Trophoblast cell (in vitro differentiated cells and primary cell): Measurements from ENCODE around the gene STPG4.

Experiments
- DNase-seq, 2 donors: peaks; one replicate each; pipeline ENCODE4 v3.0.0-alpha.2; 2016
- H2AFZ ChIP-seq: 2 replicates; pipeline ENCODE4 v1.6.1; 2013; ENCODE audit warnings: low read length, moderate library complexity, mild to moderate bottlenecking; ENCODE audit not compliant: insufficient read depth, poor library complexity
- H2AK5ac ChIP-seq: 2 replicates; pipeline ENCODE4 v1.6.1; 2013; ENCODE audit warnings: mild to moderate bottlenecking, low read length
- H2BK120ac ChIP-seq: 2 replicates; pipeline ENCODE4 v1.6.1; 2013; ENCODE audit warnings: low read length, mild to moderate bottlenecking, moderate library complexity; ENCODE audit not compliant: insufficient read depth, poor library complexity
- H2BK12ac ChIP-seq: 2 replicates; pipeline ENCODE4 v1.6.1; 2013; ENCODE audit warnings: mild to moderate bottlenecking, low read length, moderate library complexity
- H2BK5ac ChIP-seq: 2 replicates; pipeline ENCODE4 v1.6.1; 2013; ENCODE audit warnings: low read length, low read depth, moderate library complexity, mild to moderate bottlenecking; ENCODE audit not compliant: poor library complexity
- H3K14ac ChIP-seq: 2 replicates; pipeline ENCODE4 v1.6.1; 2013; ENCODE audit warnings: mild to moderate bottlenecking, low read length
- H3K18ac ChIP-seq: 2 replicates; pipeline ENCODE4 v1.6.1; 2013; ENCODE audit warnings: mild to moderate bottlenecking, low read length
- H3K23ac ChIP-seq: 2 replicates; pipeline ENCODE4 v1.6.1; 2013; ENCODE audit warnings: low read length
- H3K27ac ChIP-seq: 2 replicates; pipeline ENCODE4 v1.5.1; 2013; ENCODE audit warnings: low read depth, mild to moderate bottlenecking, inconsistent platforms, low read length, moderate library complexity
- H3K27me3 ChIP-seq: 2 replicates; pipeline ENCODE4 v1.6.1; 2013; ENCODE audit warnings: inconsistent platforms, mild to moderate bottlenecking, low read length, moderate library complexity; ENCODE audit not compliant: insufficient read depth
- H3K36me3 ChIP-seq, 2 experiments: 1 replicate in 1 of 2; 2 replicates in 1 of 2; pipeline ENCODE4 v1.6.1; 2013; ENCODE audit warnings: low read length in 2 of 2, mild to moderate bottlenecking in 2 of 2, moderate library complexity in 1 of 2; ENCODE audit not compliant: insufficient read depth in 2 of 2, control insufficient read depth in 1 of 2
- H3K4ac ChIP-seq: 2 replicates; pipeline ENCODE4 v1.6.1; 2013; ENCODE audit warnings: low read depth, mild to moderate bottlenecking, low read length, moderate library complexity
- H3K4me1 ChIP-seq, 2 experiments: 1 replicate in 1 of 2; 2 replicates in 1 of 2; pipeline ENCODE4 v1.6.1; 2013; ENCODE audit warnings: low read length in 2 of 2, mild to moderate bottlenecking in 2 of 2, moderate library complexity in 1 of 2; ENCODE audit not compliant: insufficient read depth in 2 of 2, control insufficient read depth in 1 of 2
- H3K4me2 ChIP-seq: 2 replicates; pipeline ENCODE4 v1.6.1; 2013; ENCODE audit warnings: inconsistent platforms, mild to moderate bottlenecking, low read length, moderate library complexity
- H3K4me3 ChIP-seq: 2 replicates; pipeline ENCODE4 v1.5.1; 2013; ENCODE audit warnings: mild to moderate bottlenecking, low read depth, low read length, inconsistent platforms
- H3K79me1 ChIP-seq: one replicate; pipeline ENCODE4 v1.6.1; 2013; ENCODE audit warnings: low read length
- H3K79me2 ChIP-seq: 2 replicates; pipeline ENCODE4 v1.6.1; 2013; ENCODE audit warnings: low read length, mild to moderate bottlenecking; ENCODE audit not compliant: control insufficient read depth, insufficient read depth, poor library complexity
- H3K9ac ChIP-seq: 2 replicates; pipeline ENCODE4 v1.6.1; 2013; ENCODE audit warnings: mild to moderate bottlenecking, low read length
- H3K9me3 ChIP-seq: 2 replicates; pipeline ENCODE4 v1.6.1; 2013; ENCODE audit warnings: low read depth, mild to moderate bottlenecking, control low read depth, inconsistent platforms, low read length; ENCODE audit not compliant: insufficient read depth
- H4K12ac ChIP-seq: 2 replicates; pipeline ENCODE4 v1.6.1; 2013; ENCODE audit warnings: low read depth, mild to moderate bottlenecking, low read length, moderate library complexity
- H4K8ac ChIP-seq: 2 replicates; pipeline ENCODE4 v1.6.1; 2013; ENCODE audit warnings: low read depth, mild to moderate bottlenecking, low read length, moderate library complexity
- H4K91ac ChIP-seq: one replicate; pipeline ENCODE4 v1.6.1; 2013; ENCODE audit warnings: low read depth, mild to moderate bottlenecking, low read length, moderate library complexity
- WGBS: extraction: QIAGEN DNeasy Blood & Tissue Kit; methylation state at CpG from one replicate; pipeline ENCODE4 v1.1.7; 2013; ENCODE audit warnings: missing lambda C conversion rate; ENCODE audit not compliant: insufficient read length, insufficient coverage; ENCODE audit errors: extremely low coverage; 5-methylcytosine and 5-hydroxymethylcytosine counted together

STPG4 gene

DNA sequence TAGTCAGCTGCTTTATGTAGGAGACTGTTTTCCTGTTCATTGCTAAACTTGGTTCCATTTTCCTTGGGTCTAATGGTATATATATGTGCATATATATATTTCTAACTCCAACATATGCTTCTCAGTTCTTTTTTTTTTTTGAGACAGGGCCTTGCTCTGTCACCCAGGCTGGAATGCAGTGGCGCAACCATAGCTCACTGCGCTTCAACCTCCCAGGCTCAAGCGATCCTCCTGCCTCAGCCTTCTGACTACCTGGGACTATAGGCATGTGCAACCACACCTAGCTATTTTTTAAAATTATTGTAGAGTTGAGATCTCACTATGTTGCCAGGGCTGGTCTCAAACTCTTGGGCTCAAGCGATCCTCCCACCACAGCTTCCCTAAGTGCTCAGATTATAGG is 22.1 kb downstream of the STPG4 start:
- Histone ChIP-seq H3K4me2 (no peak overlapping the region), H3K4me1 (peaks cover 5 to 7% of the 10 kb centered on the region in 2 experiments), H2BK5ac (no peak overlapping the region), H3K27ac (no peak overlapping the region), H3K14ac (no peak overlapping the region), H3K18ac (no peak overlapping the region), H4K12ac (no peak overlapping the region), H3K79me1 (peaks cover 6% of the 10 kb centered on the region), H3K27me3 (no peaks in the 10 kb centered on the region), H2BK120ac (no peak overlapping the region), H3K79me2 (no peaks in the 10 kb centered on the region), H3K36me3 (no peaks in the 10 kb centered on the region), H3K9me3 (no peaks in the 10 kb centered on the region), H2BK12ac (no peak overlapping the region), H2AK5ac (no peak overlapping the region), H3K4me3 (no peak overlapping the region), H3K4ac (no peak overlapping the region), H3K23ac (no peak overlapping the region), H3K9ac (no peak overlapping the region), H4K91ac (no peak overlapping the region), H4K8ac (no peak overlapping the region), H2AFZ (no peak overlapping the region)
- DNase-seq: peak; percentile 66 to 82
- WGBS: no CpG with 5 or more reads among the region's 4 CpGs

DNA sequence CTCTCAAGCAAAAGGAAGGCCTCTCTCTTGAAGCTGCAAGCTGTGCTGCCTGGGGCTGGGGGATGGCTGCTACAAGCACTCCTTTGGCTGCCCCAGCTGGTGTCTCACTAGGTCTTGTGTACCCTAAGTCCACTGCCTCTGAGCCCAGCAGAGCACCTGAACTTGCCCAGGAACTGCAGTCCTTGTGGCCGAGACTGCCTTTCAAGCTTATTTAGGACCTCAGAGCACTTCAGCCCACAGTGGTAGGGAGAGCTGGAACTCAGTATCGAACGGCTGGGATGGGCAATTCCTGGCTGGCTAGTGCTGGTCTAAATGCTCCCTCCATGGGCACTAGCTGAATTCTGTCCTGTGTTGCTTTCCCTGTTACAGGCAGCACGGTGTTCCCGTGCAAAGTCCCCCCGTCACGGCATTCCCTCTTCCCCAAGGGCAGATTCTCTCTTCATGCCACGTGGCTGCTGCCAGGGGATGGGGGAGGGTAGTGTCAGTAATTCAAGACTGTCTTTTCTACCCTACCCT is 25.9 kb downstream of the STPG4 start:
- no peaks in the 10 kb centered on the region for H3K79me2 ChIP-seq
- H2BK12ac ChIP-seq: peak overlapping the region; percentile 15
- no peak overlapping the region for H3K4me3 ChIP-seq
- no peak overlapping the region for H3K27ac ChIP-seq
- H3K18ac ChIP-seq: peak overlapping the region; percentile 46
- H3K79me1 ChIP-seq: peaks cover 6% of the 10 kb centered on the region
- H3K27me3 ChIP-seq: no peaks in the 10 kb centered on the region
- no peak overlapping the region for H3K4ac ChIP-seq
- no peak overlapping the region for H4K8ac ChIP-seq
- peak overlapping the region; percentile 52 for H2AFZ ChIP-seq
- no peak overlapping the region for H4K91ac ChIP-seq
- peaks cover 0 to 1% of the 10 kb centered on the region in 2 experiments for H3K36me3 ChIP-seq
- no peak overlapping the region for H3K4me2 ChIP-seq
- H3K23ac ChIP-seq: no peak overlapping the region
- peaks cover 5 to 7% of the 10 kb centered on the region in 2 experiments for H3K4me1 ChIP-seq
- H2BK5ac ChIP-seq: peak overlapping the region; percentile 14
- H2BK120ac ChIP-seq: peak overlapping the region; percentile 2
- DNase-seq: no peak
- WGBS: no CpG with 5 or more reads among the region's 8 CpGs
- no peaks in the 10 kb centered on the region for H3K9me3 ChIP-seq
- no peak overlapping the region for H2AK5ac ChIP-seq
- H3K14ac ChIP-seq: peak overlapping the region; percentile 57
- no peak overlapping the region for H3K9ac ChIP-seq
- H4K12ac ChIP-seq: peak overlapping the region; percentile 12

DNA sequence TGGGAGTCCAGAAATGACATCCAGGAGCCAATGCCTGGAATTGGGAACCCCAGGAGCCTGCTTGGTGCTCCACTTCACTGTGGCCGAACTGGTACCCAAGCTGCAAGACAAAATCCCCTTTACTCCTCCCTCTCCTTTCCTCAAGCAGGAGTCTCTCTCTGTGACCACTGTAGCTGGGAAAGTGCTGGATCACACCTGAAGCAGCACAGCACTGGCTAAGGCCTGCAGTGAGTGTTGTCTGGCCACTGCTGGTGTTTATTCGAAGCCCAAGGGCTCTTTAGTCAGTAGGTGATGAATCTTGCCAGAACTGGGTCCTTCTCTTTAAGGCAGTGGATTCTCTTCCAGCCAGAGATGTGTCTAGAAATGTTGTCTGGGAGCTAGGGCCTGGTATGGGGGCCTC is 26.4 kb downstream of the STPG4 start:
- peak overlapping the region; percentile 15 for H2BK12ac ChIP-seq
- H3K4me3 ChIP-seq: no peak overlapping the region
- peaks cover 5 to 7% of the 10 kb centered on the region in 2 experiments for H3K4me1 ChIP-seq
- H3K36me3 ChIP-seq: peaks cover 0 to 1% of the 10 kb centered on the region in 2 experiments
- H2BK5ac ChIP-seq: peak overlapping the region; percentile 14
- no peak overlapping the region for H3K14ac ChIP-seq
- no peak overlapping the region for H3K27ac ChIP-seq
- no peaks in the 10 kb centered on the region for H3K79me2 ChIP-seq
- no peak overlapping the region for H4K8ac ChIP-seq
- H2AK5ac ChIP-seq: no peak overlapping the region
- no CpG with 5 or more reads among the region's 2 CpGs for WGBS
- no peak overlapping the region for H2AFZ ChIP-seq
- H3K18ac ChIP-seq: no peak overlapping the region
- no peak for DNase-seq
- peak overlapping the region; percentile 7 for H2BK120ac ChIP-seq
- no peaks in the 10 kb centered on the region for H3K27me3 ChIP-seq
- no peak overlapping the region for H4K91ac ChIP-seq
- peaks cover 6% of the 10 kb centered on the region for H3K79me1 ChIP-seq
- H3K4ac ChIP-seq: no peak overlapping the region
- H3K9ac ChIP-seq: no peak overlapping the region
- H3K23ac ChIP-seq: no peak overlapping the region
- no peaks in the 10 kb centered on the region for H3K9me3 ChIP-seq
- H4K12ac ChIP-seq: no peak overlapping the region
- H3K4me2 ChIP-seq: no peak overlapping the region

DNA sequence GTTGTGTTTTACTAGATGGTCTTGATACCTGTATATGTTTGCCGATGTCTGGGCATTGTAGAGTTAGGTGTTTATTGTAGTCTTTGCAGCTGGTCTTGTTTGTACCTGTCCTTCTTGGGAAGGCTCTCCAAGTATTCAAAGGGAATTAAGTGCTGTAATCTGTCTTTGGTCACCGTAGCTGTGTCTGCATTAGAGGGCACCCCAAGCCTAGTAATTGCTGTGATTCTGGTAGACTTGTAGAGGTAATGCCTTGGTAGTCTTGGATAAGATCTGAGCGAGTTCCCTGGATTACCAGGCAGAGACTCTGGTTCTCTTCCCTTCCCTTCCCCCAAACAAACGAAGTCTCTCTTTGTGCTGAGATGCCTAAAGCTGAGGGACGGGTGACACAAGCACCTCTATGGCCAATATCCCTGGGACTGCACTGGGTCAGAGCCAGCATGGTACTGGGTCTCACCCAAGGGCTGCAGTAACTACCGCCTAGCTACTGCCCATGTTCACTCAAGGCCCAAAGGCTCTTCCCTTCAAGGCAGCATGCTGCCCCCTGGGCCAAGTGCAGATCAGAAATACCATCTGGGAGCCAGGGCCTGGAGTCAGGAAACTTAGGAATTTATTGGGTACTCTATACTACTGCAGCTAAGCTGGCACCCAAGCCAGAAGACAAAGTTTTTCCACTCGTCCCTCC is 27.1 kb downstream of the STPG4 start:
- Histone ChIP-seq H3K9ac (no peak overlapping the region), H3K18ac (no peak overlapping the region), H3K79me1 (peaks cover 6% of the 10 kb centered on the region), H3K4ac (no peak overlapping the region), H4K91ac (no peak overlapping the region), H2AK5ac (no peak overlapping the region), H3K36me3 (peaks cover 0 to 1% of the 10 kb centered on the region in 2 experiments), H2AFZ (no peak overlapping the region), H3K9me3 (no peaks in the 10 kb centered on the region), H3K79me2 (no peaks in the 10 kb centered on the region), H3K14ac (no peak overlapping the region), H3K27me3 (no peaks in the 10 kb centered on the region), H4K12ac (no peak overlapping the region), H2BK120ac (no peak overlapping the region), H3K4me2 (no peak overlapping the region), H4K8ac (no peak overlapping the region), H3K4me3 (no peak overlapping the region), H3K23ac (no peak overlapping the region), H2BK5ac (no peak overlapping the region), H2BK12ac (no peak overlapping the region), H3K27ac (no peak overlapping the region), H3K4me1 (peaks cover 5 to 7% of the 10 kb centered on the region in 2 experiments)
- WGBS: no CpG with 5 or more reads among the region's 7 CpGs
- no peak for DNase-seq
